ENCODE data around the gene RAB24. TPM values are rescaled to one million over a fixed set of nuclear protein-coding genes. Genes with fewer than 3 reads are reported as not detected.

RAB24 gene
- polyA plus RNA-seq, 1 experiment = 35.4 TPM

GRCh38 chr5:177294632-177295031, 8.9 kb downstream of the RAB24 start:
- H3K27me3 ChIP-seq (ENCODE audit: control insufficient read depth, insufficient read depth, low read length) = no peaks in the 10 kb centered on the region
- ChIA-PET CTCF (no interaction called here), POLR2A (no interaction called here)
- no peak overlapping the region for H3K27ac ChIP-seq (ENCODE audit: low read depth, low read length)
- H3K4me3 ChIP-seq (ENCODE audit: low read depth, low read length) = no peak overlapping the region
- H3K9me3 ChIP-seq (ENCODE audit: control insufficient read depth, insufficient read depth, low read length) = no peaks in the 10 kb centered on the region
- TF ChIP-seq, protein P1, sequence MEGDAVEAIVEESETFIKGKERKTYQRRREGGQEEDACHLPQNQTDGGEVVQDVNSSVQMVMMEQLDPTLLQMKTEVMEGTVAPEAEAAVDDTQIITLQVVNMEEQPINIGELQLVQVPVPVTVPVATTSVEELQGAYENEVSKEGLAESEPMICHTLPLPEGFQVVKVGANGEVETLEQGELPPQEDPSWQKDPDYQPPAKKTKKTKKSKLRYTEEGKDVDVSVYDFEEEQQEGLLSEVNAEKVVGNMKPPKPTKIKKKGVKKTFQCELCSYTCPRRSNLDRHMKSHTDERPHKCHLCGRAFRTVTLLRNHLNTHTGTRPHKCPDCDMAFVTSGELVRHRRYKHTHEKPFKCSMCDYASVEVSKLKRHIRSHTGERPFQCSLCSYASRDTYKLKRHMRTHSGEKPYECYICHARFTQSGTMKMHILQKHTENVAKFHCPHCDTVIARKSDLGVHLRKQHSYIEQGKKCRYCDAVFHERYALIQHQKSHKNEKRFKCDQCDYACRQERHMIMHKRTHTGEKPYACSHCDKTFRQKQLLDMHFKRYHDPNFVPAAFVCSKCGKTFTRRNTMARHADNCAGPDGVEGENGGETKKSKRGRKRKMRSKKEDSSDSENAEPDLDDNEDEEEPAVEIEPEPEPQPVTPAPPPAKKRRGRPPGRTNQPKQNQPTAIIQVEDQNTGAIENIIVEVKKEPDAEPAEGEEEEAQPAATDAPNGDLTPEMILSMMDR (IDR thresholded peaks at IDR 0.05; ENCODE audit: low read depth, low read length) = no peak
- no peak for DNase-seq (ENCODE audit: low read depth, low spot score)

- DNase-seq (ENCODE audit: low read depth, low spot score) = no peak
- H3K27ac ChIP-seq (ENCODE audit: low read depth, low read length) = no peak overlapping the region
- no peaks in the 10 kb centered on the region for H3K9me3 ChIP-seq (ENCODE audit: control insufficient read depth, insufficient read depth, low read length)
- H3K27me3 ChIP-seq (ENCODE audit: control insufficient read depth, insufficient read depth, low read length) = no peaks in the 10 kb centered on the region
- ChIA-PET CTCF (interaction anchor here (1.0 to 1.5 kb wide), 2 partner anchors 9 to 180 kb away, joined by 3 to 6 read pairs; partner anchors contain the start of genes PRELID1 and RAB24), POLR2A (no interaction called here)
- no peak overlapping the region for H3K4me3 ChIP-seq (ENCODE audit: low read depth, low read length)
- TF ChIP-seq, protein P1 (IDR thresholded peaks at IDR 0.05; ENCODE audit: low read depth, low read length) = no peak
These were observed 9.5 kb downstream of the RAB24 start for GRCh38 chr5:177293819-177294581.

- ChIA-PET CTCF (no interaction called here), POLR2A (no interaction called here)
- H3K27ac ChIP-seq (ENCODE audit: low read depth, low read length) = no peak overlapping the region
These were observed 11.8 kb downstream of the RAB24 start for GRCh38 chr5:177291735-177292134.

DNA sequence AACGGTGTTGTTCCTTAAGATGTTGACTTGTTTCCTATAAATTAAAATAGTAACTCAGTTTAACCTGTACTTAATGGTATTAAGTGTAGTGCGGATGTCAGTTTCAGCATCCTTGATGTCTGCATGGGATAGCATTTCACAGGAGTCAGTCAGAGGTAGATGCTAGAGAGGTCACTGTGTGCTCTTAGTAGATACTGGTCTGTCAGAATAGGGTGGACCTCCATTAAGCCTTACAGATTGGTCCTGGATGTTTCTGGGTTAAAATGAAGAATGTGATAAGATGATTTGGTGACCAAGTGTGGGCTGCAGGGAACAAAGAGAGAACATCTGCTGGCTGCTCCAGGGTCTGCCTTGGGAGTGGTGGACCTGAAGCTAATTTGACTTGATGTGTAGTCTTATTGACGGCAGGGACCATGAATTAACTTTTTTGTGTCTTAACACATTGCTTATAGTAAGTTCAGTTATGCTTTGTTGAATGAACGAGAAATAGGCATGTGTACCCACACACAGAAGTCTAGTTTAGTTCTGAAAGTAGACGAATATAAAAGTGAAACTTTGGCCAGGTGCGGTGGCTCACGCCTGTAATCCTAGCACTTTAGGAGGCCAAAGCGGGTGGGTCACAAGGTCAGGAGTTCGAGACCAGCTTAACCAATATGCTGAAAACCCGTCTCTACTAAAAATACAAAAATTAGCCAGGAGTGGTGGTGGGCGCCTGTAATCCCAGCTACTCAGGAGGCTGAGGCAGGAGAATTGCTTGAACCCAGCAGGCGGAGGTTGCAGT, 12.5 kb downstream of the RAB24 start:
- H3K9me3 ChIP-seq (ENCODE audit: control insufficient read depth, insufficient read depth, low read length) = no peaks in the 10 kb centered on the region
- H3K27ac ChIP-seq (ENCODE audit: low read depth, low read length) = no peak overlapping the region
- CTCF ChIA-PET = no interaction called here
- no peak for DNase-seq (ENCODE audit: low read depth, low spot score)
- no peak overlapping the region for H3K4me3 ChIP-seq (ENCODE audit: low read depth, low read length)
- POLR2A ChIA-PET = no interaction called here
- H3K27me3 ChIP-seq (ENCODE audit: control insufficient read depth, insufficient read depth, low read length) = no peaks in the 10 kb centered on the region
- TF ChIP-seq, protein P1 (IDR thresholded peaks at IDR 0.05; ENCODE audit: low read depth, low read length) = no peak

More at GRCh38 chr5:177291735-177292134, 11.8 kb downstream of the RAB24 start:
- TF ChIP-seq, protein P1 (IDR thresholded peaks at IDR 0.05; ENCODE audit: low read depth, low read length) = no peak
- DNase-seq (ENCODE audit: low read depth, low spot score) = no peak
- H3K4me3 ChIP-seq (ENCODE audit: low read depth, low read length) = no peak overlapping the region
- no peaks in the 10 kb centered on the region for H3K27me3 ChIP-seq (ENCODE audit: control insufficient read depth, insufficient read depth, low read length)
- no peaks in the 10 kb centered on the region for H3K9me3 ChIP-seq (ENCODE audit: control insufficient read depth, insufficient read depth, low read length)

DNA sequence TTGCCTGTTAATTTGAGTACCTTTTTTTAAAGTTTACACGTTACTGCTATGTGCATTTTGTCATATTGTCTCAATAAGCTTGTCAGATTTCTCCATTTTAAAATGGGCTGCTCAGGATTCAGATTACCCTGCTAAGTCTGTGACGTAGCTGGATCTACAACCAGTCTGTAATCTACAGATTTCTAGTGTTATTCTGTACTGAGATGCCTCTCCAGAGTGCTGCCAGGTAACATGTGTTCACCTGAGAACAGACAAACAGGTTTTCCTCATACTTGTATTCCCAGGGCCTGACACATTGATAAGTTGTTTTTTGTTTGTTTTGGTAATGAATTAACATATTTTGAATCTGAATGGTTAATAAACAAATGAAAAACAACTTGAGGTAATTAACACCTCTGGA, 15.3 kb downstream of the RAB24 start:
- no peak overlapping the region for H3K4me3 ChIP-seq (ENCODE audit: low read depth, low read length)
- no peak overlapping the region for H3K27ac ChIP-seq (ENCODE audit: low read depth, low read length)
- no peaks in the 10 kb centered on the region for H3K9me3 ChIP-seq (ENCODE audit: control insufficient read depth, insufficient read depth, low read length)
- no peak for DNase-seq (ENCODE audit: low read depth, low spot score)
- TF ChIP-seq, protein P1 (IDR thresholded peaks at IDR 0.05; ENCODE audit: low read depth, low read length) = no peak
- ChIA-PET CTCF (no interaction called here), POLR2A (no interaction called here)
- no peaks in the 10 kb centered on the region for H3K27me3 ChIP-seq (ENCODE audit: control insufficient read depth, insufficient read depth, low read length)
